Breast epithelium (tissue), 4 donors: ENCODE results near the gene SMIM1. TPM values are rescaled to one million over a fixed set of nuclear protein-coding genes. Genes with fewer than 3 reads are reported as not detected.

Experiments
- DNase-seq, 2 donors: peaks; one replicate each; pipeline ENCODE4 v3.0.0-alpha.2; 2019; ENCODE audit warnings: low spot score in 2 of 2
- H3K27ac ChIP-seq, 2 donors: fragments of 200-600 bp; sonication (generic) in 1 of 2; one replicate each; pipeline ENCODE4 v1.5.1; 2016 to 2019; ENCODE audit warnings: mild to moderate bottlenecking in 1 of 2
- H3K27me3 ChIP-seq, 2 donors: fragments of 200-600 bp; sonication (generic) in 1 of 2; one replicate each; pipeline versions ENCODE4 v1.5.1 to v1.6.0; 2017 to 2019; ENCODE audit warnings: control low read depth in 1 of 2, mild to moderate bottlenecking in 1 of 2
- H3K36me3 ChIP-seq: fragments of 200-600 bp; one replicate; pipeline ENCODE4 v1.5.1; 2019
- H3K4me1 ChIP-seq, 2 donors: fragments of 200-600 bp; sonication (generic); one replicate each; pipeline ENCODE4 v1.5.1; 2016 to 2019; ENCODE audit warnings: control low read depth in 1 of 2
- H3K4me3 ChIP-seq, 3 donors: fragments of 200-600 bp; sonication (generic); 1 replicate in 2 of 3; 2 replicates in 1 of 3; pipeline ENCODE4 v1.5.1; 2016 to 2019; ENCODE audit warnings: mild to moderate bottlenecking in 3 of 3, moderate library complexity in 2 of 3
- H3K9me3 ChIP-seq, 2 donors: fragments of 200-600 bp; sonication (generic) in 1 of 2; one replicate each; pipeline ENCODE4 v1.5.1; 2016 to 2019; ENCODE audit warnings: control low read depth in 1 of 2
- POLR2A ChIP-seq: fragments of 450-650 bp; IDR thresholded peaks from one replicate; pipeline ENCODE4 v1.6.1; 2016; ENCODE audit warnings: antibody characterized with exemption, mild to moderate bottlenecking, moderate library complexity
- POLR2AphosphoS5 ChIP-seq, 3 donors: sonication (generic); formaldehyde crosslinking; IDR thresholded peaks; one replicate each; pipeline ENCODE4 v1.6.1; 2017; ENCODE audit warnings: antibody characterized with exemption in 3 of 3
- intact Hi-C: fragments of 100-400 bp; cut with DNase I; formaldehyde crosslinking; loops from one replicate; pipeline ENCODE4 v1.15.1; 2023; ENCODE audit warnings: low total_unique reads
- total RNA-seq, 3 donors: library from RNA; depleted of rRNA; stranded (reverse); fragments of >200 nt; gene quantifications; one replicate each; pipeline ENCODE4 v1.1.0, GENCODE V29; 2016
- TF ChIP-seq, protein P1 (sequence below), 3 donors: fragments of 450-650 bp; IDR thresholded peaks; one replicate each; pipeline ENCODE4 v1.5.1; 2016 to 2017; ENCODE audit warnings: antibody characterized with exemption in 3 of 3, mild to moderate bottlenecking in 3 of 3, moderate library complexity in 3 of 3

The SMIM1 gene
- total RNA-seq, 3 donors from 2014 or later = 1.3 to 4.7 (median 4.6) TPM

- TF ChIP-seq POLR2AphosphoS5 (IDR thresholded peaks at IDR 0.05) = no peak
- TF ChIP-seq, protein P1, sequence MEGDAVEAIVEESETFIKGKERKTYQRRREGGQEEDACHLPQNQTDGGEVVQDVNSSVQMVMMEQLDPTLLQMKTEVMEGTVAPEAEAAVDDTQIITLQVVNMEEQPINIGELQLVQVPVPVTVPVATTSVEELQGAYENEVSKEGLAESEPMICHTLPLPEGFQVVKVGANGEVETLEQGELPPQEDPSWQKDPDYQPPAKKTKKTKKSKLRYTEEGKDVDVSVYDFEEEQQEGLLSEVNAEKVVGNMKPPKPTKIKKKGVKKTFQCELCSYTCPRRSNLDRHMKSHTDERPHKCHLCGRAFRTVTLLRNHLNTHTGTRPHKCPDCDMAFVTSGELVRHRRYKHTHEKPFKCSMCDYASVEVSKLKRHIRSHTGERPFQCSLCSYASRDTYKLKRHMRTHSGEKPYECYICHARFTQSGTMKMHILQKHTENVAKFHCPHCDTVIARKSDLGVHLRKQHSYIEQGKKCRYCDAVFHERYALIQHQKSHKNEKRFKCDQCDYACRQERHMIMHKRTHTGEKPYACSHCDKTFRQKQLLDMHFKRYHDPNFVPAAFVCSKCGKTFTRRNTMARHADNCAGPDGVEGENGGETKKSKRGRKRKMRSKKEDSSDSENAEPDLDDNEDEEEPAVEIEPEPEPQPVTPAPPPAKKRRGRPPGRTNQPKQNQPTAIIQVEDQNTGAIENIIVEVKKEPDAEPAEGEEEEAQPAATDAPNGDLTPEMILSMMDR (IDR thresholded peaks at IDR 0.05) = no peak
- no peak for TF ChIP-seq POLR2A
- peaks cover 6% of the 10 kb centered on the region for H3K36me3 ChIP-seq
- intact Hi-C loops = no loop called here
Measured at GRCh38 chr1:3734602-3735001, 37.9 kb upstream of the SMIM1 start.

GRCh38 chr1:3735027-3735681, 37.4 kb upstream of the SMIM1 start:
- no peak for DNase-seq
- no peak for TF ChIP-seq POLR2AphosphoS5 (IDR thresholded peaks at IDR 0.05)
- no peak for TF ChIP-seq POLR2A
- TF ChIP-seq, protein P1 (IDR thresholded peaks at IDR 0.05) = no peak
- H3K4me3 ChIP-seq = no peak overlapping the region
- H3K36me3 ChIP-seq = peaks cover 6% of the 10 kb centered on the region
- intact Hi-C loops = no loop called here
- H3K4me1 ChIP-seq = no peaks in the 10 kb centered on the region
- no peak overlapping the region for H3K27ac ChIP-seq
- H3K27me3 ChIP-seq = peaks cover 0 to 6% of the 10 kb centered on the region in 2 donors
- H3K9me3 ChIP-seq = no peaks in the 10 kb centered on the region

More at GRCh38 chr1:3734602-3735001, 37.9 kb upstream of the SMIM1 start:
- H3K4me1 ChIP-seq = no peaks in the 10 kb centered on the region
- no peaks in the 10 kb centered on the region for H3K9me3 ChIP-seq
- no peak overlapping the region for H3K4me3 ChIP-seq
- peaks cover 0 to 11% of the 10 kb centered on the region in 2 donors for H3K27me3 ChIP-seq
- H3K27ac ChIP-seq = no peak overlapping the region
- DNase-seq = no peak

- no peak overlapping the region for H3K4me3 ChIP-seq
- peaks cover 0 to under 1% of the 10 kb centered on the region in 2 donors for H3K27me3 ChIP-seq
- H3K9me3 ChIP-seq = no peaks in the 10 kb centered on the region
- H3K36me3 ChIP-seq = peaks cover 6% of the 10 kb centered on the region
- H3K27ac ChIP-seq = no peak overlapping the region
- DNase-seq = no peak
- intact Hi-C loops = no loop called here
- TF ChIP-seq POLR2AphosphoS5 (IDR thresholded peaks at IDR 0.05) (no peak), POLR2A (no peak)
- TF ChIP-seq, protein P1 (IDR thresholded peaks at IDR 0.05) = no peak
- no peaks in the 10 kb centered on the region for H3K4me1 ChIP-seq
Measured at GRCh38 chr1:3735688-3736087, 36.9 kb upstream of the SMIM1 start.

GRCh38 chr1:3736131-3736561, 36.4 kb upstream of the SMIM1 start:
- Histone ChIP-seq H3K4me1 (no peaks in the 10 kb centered on the region), H3K27me3 (no peaks in the 10 kb centered on the region), H3K9me3 (no peaks in the 10 kb centered on the region), H3K27ac (no peak overlapping the region), H3K36me3 (peaks cover 6% of the 10 kb centered on the region), H3K4me3 (no peak overlapping the region)
- intact Hi-C loops = no loop called here
- TF ChIP-seq, protein P1 (IDR thresholded peaks at IDR 0.05) = no peak
- TF ChIP-seq POLR2AphosphoS5 (IDR thresholded peaks at IDR 0.05) (no peak), POLR2A (no peak)
- no peak for DNase-seq

- H3K36me3 ChIP-seq = peaks cover 6% of the 10 kb centered on the region
- H3K4me3 ChIP-seq = no peak overlapping the region
- no peaks in the 10 kb centered on the region for H3K9me3 ChIP-seq
- intact Hi-C loops = no loop called here
- no peaks in the 10 kb centered on the region for H3K4me1 ChIP-seq
- no peak for DNase-seq
- H3K27me3 ChIP-seq = no peaks in the 10 kb centered on the region
- H3K27ac ChIP-seq = no peak overlapping the region
- no peak for TF ChIP-seq POLR2A
- TF ChIP-seq, protein P1 (IDR thresholded peaks at IDR 0.05) = no peak
- no peak for TF ChIP-seq POLR2AphosphoS5 (IDR thresholded peaks at IDR 0.05)
Measured at GRCh38 chr1:3736708-3737107, 35.8 kb upstream of the SMIM1 start.
